H9 (cell line): ENCODE measurements around the gene DDIT4. TPM values are rescaled to one million over a fixed set of nuclear protein-coding genes. Genes with fewer than 3 reads are reported as not detected.

Experiments
- DNase-seq: peaks from one replicate; pipeline ENCODE4 v3.0.0-alpha.2; 2017
- H2AFZ ChIP-seq: one replicate; pipeline ENCODE4 v1.6.1; 2013; ENCODE audit warnings: mild to moderate bottlenecking, low read length, control low read depth, moderate library complexity
- H2AK5ac ChIP-seq: 2 replicates; pipeline ENCODE4 v1.6.1; 2013; ENCODE audit warnings: low read length, control low read depth, mixed read lengths; ENCODE audit not compliant: insufficient read length
- H2BK120ac ChIP-seq: one replicate; pipeline ENCODE4 v1.6.1; 2013; ENCODE audit warnings: low read depth, mild to moderate bottlenecking, low read length, control low read depth, inconsistent platforms; ENCODE audit not compliant: poor library complexity, severe bottlenecking
- H2BK12ac ChIP-seq: 2 replicates; pipeline ENCODE4 v1.6.1; 2013; ENCODE audit warnings: low read length, control low read depth, mixed read lengths, low read depth; ENCODE audit not compliant: insufficient read length
- H2BK15ac ChIP-seq: 2 replicates; pipeline ENCODE4 v1.6.1; 2013; ENCODE audit warnings: low read depth, low read length, control low read depth
- H2BK20ac ChIP-seq: one replicate; pipeline ENCODE4 v1.6.1; 2013; ENCODE audit warnings: low read depth, mild to moderate bottlenecking, low read length, control low read depth, inconsistent platforms; ENCODE audit not compliant: poor library complexity, severe bottlenecking
- H2BK5ac ChIP-seq: 2 replicates; pipeline ENCODE4 v1.6.1; 2013; ENCODE audit warnings: low read length, control low read depth, mixed read lengths; ENCODE audit not compliant: insufficient read length
- H3K14ac ChIP-seq: 2 replicates; pipeline ENCODE4 v1.6.1; 2013; ENCODE audit warnings: low read length, control low read depth; ENCODE audit not compliant: insufficient read depth
- H3K18ac ChIP-seq: 2 replicates; pipeline ENCODE4 v1.6.1; 2013; ENCODE audit warnings: low read depth, mild to moderate bottlenecking, mixed read lengths, low read length, control low read depth; ENCODE audit not compliant: insufficient read length
- H3K23ac ChIP-seq: 2 replicates; pipeline ENCODE4 v1.6.1; 2013; ENCODE audit warnings: low read length, control low read depth, mixed read lengths, low read depth; ENCODE audit not compliant: insufficient read length
- H3K23me2 ChIP-seq: 2 replicates; pipeline ENCODE4 v1.6.1; 2013; ENCODE audit warnings: low read depth, mild to moderate bottlenecking, mixed read lengths, low read length, control low read depth; ENCODE audit not compliant: insufficient read length, poor library complexity, severe bottlenecking
- H3K27ac ChIP-seq: 2 replicates; pipeline ENCODE4 v1.5.1; 2013; ENCODE audit warnings: low read length, control low read depth, mixed read lengths, low read depth; ENCODE audit not compliant: insufficient read length
- H3K27me3 ChIP-seq: 2 replicates; pipeline ENCODE4 v1.6.1; 2013; ENCODE audit warnings: low read length, control low read depth, inconsistent platforms; ENCODE audit not compliant: insufficient read depth
- H3K4ac ChIP-seq: 2 replicates; pipeline ENCODE4 v1.6.1; 2013; ENCODE audit warnings: low read depth, mild to moderate bottlenecking, control low read depth, inconsistent platforms, low read length, moderate library complexity
- H3K4me1 ChIP-seq: 2 replicates; pipeline ENCODE4 v1.6.1; 2013; ENCODE audit warnings: low read length, control low read depth, inconsistent platforms; ENCODE audit not compliant: insufficient read depth
- H3K4me2 ChIP-seq: 2 replicates; pipeline ENCODE4 v1.6.1; 2013; ENCODE audit warnings: low read length, control low read depth, mixed read lengths; ENCODE audit not compliant: insufficient read length, insufficient read depth
- H3K56ac ChIP-seq: 2 replicates; pipeline ENCODE4 v1.6.1; 2013; ENCODE audit warnings: low read depth, mild to moderate bottlenecking, mixed read lengths, low read length, control low read depth; ENCODE audit not compliant: insufficient read length
- H3K79me1 ChIP-seq: 2 replicates; pipeline ENCODE4 v1.6.1; 2013; ENCODE audit warnings: low read depth, mild to moderate bottlenecking, moderate library complexity, low read length, control low read depth, inconsistent platforms; ENCODE audit not compliant: insufficient read depth, poor library complexity, severe bottlenecking
- H3K79me2 ChIP-seq: 2 replicates; pipeline ENCODE4 v1.6.1; 2013; ENCODE audit warnings: low read length, control low read depth, inconsistent platforms; ENCODE audit not compliant: insufficient read depth
- H3K9ac ChIP-seq: 2 replicates; pipeline ENCODE4 v1.6.1; 2013; ENCODE audit warnings: low read length, control low read depth, mixed read lengths; ENCODE audit not compliant: insufficient read length; ENCODE audit errors: extremely low read depth
- H3K9me3 ChIP-seq: one replicate; pipeline ENCODE4 v1.6.1; 2013; ENCODE audit warnings: low read depth, low read length, inconsistent platforms; ENCODE audit not compliant: control insufficient read depth
- H3T11ph ChIP-seq: one replicate; pipeline ENCODE4 v1.6.1; 2013; ENCODE audit warnings: mild to moderate bottlenecking, low read length, control low read depth, inconsistent platforms
- H4K20me1 ChIP-seq: one replicate; pipeline ENCODE4 v1.6.1; 2013; ENCODE audit not compliant: control insufficient read depth, insufficient read length, insufficient read depth
- H4K5ac ChIP-seq: 2 replicates; pipeline ENCODE4 v1.6.1; 2013; ENCODE audit warnings: low read depth, mild to moderate bottlenecking, mixed read lengths, low read length, control low read depth; ENCODE audit not compliant: insufficient read length
- H4K8ac ChIP-seq: replicated peaks from 2 replicates; pipeline ENCODE4 v1.6.1; 2013; ENCODE audit warnings: low read length, control low read depth, mixed read lengths, low read depth; ENCODE audit not compliant: insufficient read length
- H4K91ac ChIP-seq: 2 replicates; pipeline ENCODE4 v1.6.1; 2013; ENCODE audit warnings: low read depth, mild to moderate bottlenecking, moderate library complexity, mixed read lengths, low read length, control low read depth; ENCODE audit not compliant: insufficient read length
- H3K27ac Mint-ChIP-seq, 3 experiments: 2 replicates in 2 of 3; 3 replicates in 1 of 3; pipeline ENCODE4 v1.8.0; 2020 to 2021; ENCODE audit warnings: mixed read lengths in 3 of 3, mild to moderate bottlenecking in 1 of 3, moderate library complexity in 1 of 3
- H3K27me3 Mint-ChIP-seq: 2 replicates; pipeline ENCODE4 v1.8.0; 2021; ENCODE audit warnings: low read depth, mild to moderate bottlenecking, moderate library complexity, mixed read lengths
- H3K36me3 Mint-ChIP-seq, 3 experiments: 2 replicates in 2 of 3; 3 replicates in 1 of 3; pipeline ENCODE4 v1.8.0; 2020 to 2021; ENCODE audit warnings: low read depth in 3 of 3, mixed read lengths in 3 of 3; ENCODE audit not compliant: insufficient read depth in 1 of 3
- H3K4me1 Mint-ChIP-seq, 2 experiments: 2 replicates each; pipeline ENCODE4 v1.8.0; 2020; ENCODE audit warnings: mixed read lengths in 2 of 2
- H3K4me3 Mint-ChIP-seq, 2 experiments: 2 replicates in 1 of 2; 3 replicates in 1 of 2; pipeline ENCODE4 v1.8.0; 2020 to 2021; ENCODE audit warnings: mild to moderate bottlenecking in 2 of 2, mixed read lengths in 2 of 2, moderate library complexity in 1 of 2
- H3K9me3 Mint-ChIP-seq, 2 experiments: 2 replicates in 1 of 2; 3 replicates in 1 of 2; pipeline ENCODE4 v1.8.0; 2020; ENCODE audit warnings: mild to moderate bottlenecking in 2 of 2, mixed read lengths in 2 of 2, moderate library complexity in 1 of 2
- WGBS: extraction: QIAGEN DNeasy Blood & Tissue Kit; methylation state at CpG from one replicate; pipeline ENCODE4 v1.1.7; 2013; ENCODE audit warnings: missing lambda C conversion rate, low lambda C conversion rate, mixed read lengths; ENCODE audit not compliant: insufficient read length; ENCODE audit errors: extremely low coverage; 5-methylcytosine and 5-hydroxymethylcytosine counted together
- total RNA-seq: library from RNA; stranded (reverse); gene quantifications from 2 replicates; pipeline ENCODE4 v1.2.1, GENCODE V29; 2021
- TF ChIP-seq, protein P1 (sequence below): fragments of 200-600 bp; sonication (generic); conservative IDR thresholded peaks from 3 replicates; pipeline ENCODE4 v1.8.0; 2021; ENCODE audit warnings: antibody characterized with exemption, mild to moderate bottlenecking

DDIT4 gene
- total RNA-seq, 1 experiment from 2014 or later = 84.0 TPM

DNA sequence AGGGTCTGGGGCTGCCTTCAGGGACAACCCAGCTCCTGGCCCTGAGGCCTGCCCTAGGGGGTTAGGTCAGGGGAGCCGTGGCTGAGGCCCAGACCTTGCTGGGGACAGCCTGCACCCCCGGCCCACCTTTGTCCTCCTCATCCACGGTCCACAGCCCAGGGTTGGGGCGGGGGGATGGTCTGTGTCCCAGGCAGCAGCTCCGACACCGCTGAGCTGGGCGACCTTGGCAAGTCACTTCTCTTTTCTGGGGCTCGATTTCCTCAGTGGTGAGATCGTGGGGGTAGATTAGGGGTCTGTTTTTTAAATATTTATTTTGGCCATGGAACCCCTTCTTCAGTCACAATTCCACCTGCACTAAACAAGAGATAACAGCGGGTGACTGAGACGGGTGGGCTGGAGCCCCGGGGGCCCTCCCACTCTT lies 50.1 kb downstream of the DDIT4 start:
- no peak overlapping the region for H3K4ac ChIP-seq
- Mint-ChIP-seq H3K9me3 (no peaks in the 10 kb centered on the region), H3K27me3 (no peaks in the 10 kb centered on the region), H3K4me3 (no peak overlapping the region), H3K27ac (no peak overlapping the region; a peak in 1 of 7 replicates), H3K36me3 (no peaks in the 10 kb centered on the region), H3K4me1 (peaks cover 40 to 52% of the 10 kb centered on the region in 2 experiments)
- H3K9ac ChIP-seq = no peak overlapping the region
- H4K8ac ChIP-seq = no peak overlapping the region
- H3K23ac ChIP-seq = no peak overlapping the region
- no peak overlapping the region for H4K5ac ChIP-seq
- no peak overlapping the region for H3K18ac ChIP-seq
- H3K4me1 ChIP-seq = peaks cover 2% of the 10 kb centered on the region; the same call in 1 of the 2 replicates
- H2BK120ac ChIP-seq = no peak overlapping the region
- TF ChIP-seq, protein P1, sequence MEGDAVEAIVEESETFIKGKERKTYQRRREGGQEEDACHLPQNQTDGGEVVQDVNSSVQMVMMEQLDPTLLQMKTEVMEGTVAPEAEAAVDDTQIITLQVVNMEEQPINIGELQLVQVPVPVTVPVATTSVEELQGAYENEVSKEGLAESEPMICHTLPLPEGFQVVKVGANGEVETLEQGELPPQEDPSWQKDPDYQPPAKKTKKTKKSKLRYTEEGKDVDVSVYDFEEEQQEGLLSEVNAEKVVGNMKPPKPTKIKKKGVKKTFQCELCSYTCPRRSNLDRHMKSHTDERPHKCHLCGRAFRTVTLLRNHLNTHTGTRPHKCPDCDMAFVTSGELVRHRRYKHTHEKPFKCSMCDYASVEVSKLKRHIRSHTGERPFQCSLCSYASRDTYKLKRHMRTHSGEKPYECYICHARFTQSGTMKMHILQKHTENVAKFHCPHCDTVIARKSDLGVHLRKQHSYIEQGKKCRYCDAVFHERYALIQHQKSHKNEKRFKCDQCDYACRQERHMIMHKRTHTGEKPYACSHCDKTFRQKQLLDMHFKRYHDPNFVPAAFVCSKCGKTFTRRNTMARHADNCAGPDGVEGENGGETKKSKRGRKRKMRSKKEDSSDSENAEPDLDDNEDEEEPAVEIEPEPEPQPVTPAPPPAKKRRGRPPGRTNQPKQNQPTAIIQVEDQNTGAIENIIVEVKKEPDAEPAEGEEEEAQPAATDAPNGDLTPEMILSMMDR = no peak
- H3K23me2 ChIP-seq = peaks cover 3% of the 10 kb centered on the region
- H2AFZ ChIP-seq = no peak overlapping the region
- no peak overlapping the region for H3K56ac ChIP-seq
- no peak overlapping the region for H3K27ac ChIP-seq
- H3K4me2 ChIP-seq = no peak overlapping the region
- H2AK5ac ChIP-seq = no peak overlapping the region
- H3K14ac ChIP-seq = peak overlapping the region; percentile 36
- DNase-seq = no peak
- H4K91ac ChIP-seq = no peak overlapping the region
- H3K79me2 ChIP-seq = no peaks in the 10 kb centered on the region
- H3T11ph ChIP-seq = no peak overlapping the region
- H2BK12ac ChIP-seq = no peak overlapping the region
- no peaks in the 10 kb centered on the region for H3K9me3 ChIP-seq
- no CpG with 5 or more reads among the region's 12 CpGs for WGBS
- no peaks in the 10 kb centered on the region for H3K79me1 ChIP-seq
- H4K20me1 ChIP-seq = no peaks in the 10 kb centered on the region
- no peak overlapping the region for H2BK5ac ChIP-seq
- H2BK15ac ChIP-seq = no peak overlapping the region
- H3K27me3 ChIP-seq = no peaks in the 10 kb centered on the region
- H2BK20ac ChIP-seq = no peak overlapping the region

Other genes starting within 250 kb of the DDIT4 start
- gene SPOCK2, start 185.4 kb upstream of the DDIT4 start, total RNA-seq = 0.86 and 1.8 TPM in 2 replicates
- gene ANAPC16, start 57.9 kb upstream of the DDIT4 start, total RNA-seq = 66.6 and 73.8 TPM in 2 replicates
- gene ASCC1, start 57.6 kb upstream of the DDIT4 start, total RNA-seq = 36.9 and 41.2 TPM in 2 replicates
- gene DNAJB12, start 81.0 kb downstream of the DDIT4 start, total RNA-seq = 25.9 and 27.6 TPM in 2 replicates